Activated CD4-positive, CD25-positive, alpha-beta regulatory T cell (primary cell): ENCODE measurements around the gene FBXO34.
"Not testable (repeated sequence)": the region's sequence is repeated elsewhere in the genome, so short reads cannot be mapped to it uniquely, and the experiment has no call there.

Experiments
- DNase-seq, 4 experiments: peaks; one replicate each; lab custom pipeline; 2025; lab: John Stamatoyannopoulos, UW

Gene FBXO34

DNA sequence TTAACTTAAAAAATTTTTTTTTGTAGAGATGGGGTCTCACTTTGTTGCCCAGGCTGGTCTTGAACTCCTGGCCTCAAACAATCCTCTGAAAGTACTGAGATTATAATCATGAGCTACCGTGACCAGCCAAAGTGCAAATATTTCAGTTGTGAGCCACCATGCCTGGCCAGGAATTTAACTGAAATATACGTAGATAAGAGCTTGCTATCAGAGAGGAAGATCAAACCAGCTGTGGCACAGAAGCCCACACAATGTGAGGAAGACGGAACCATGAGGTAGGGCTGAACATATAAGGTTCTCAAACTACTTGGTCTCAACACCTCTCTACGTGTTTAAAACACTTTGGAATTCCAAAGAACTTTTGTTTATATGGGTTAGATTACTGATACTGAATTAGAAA lies 111.3 kb downstream of the FBXO34 start:
- DNase-seq: no peak

DNA sequence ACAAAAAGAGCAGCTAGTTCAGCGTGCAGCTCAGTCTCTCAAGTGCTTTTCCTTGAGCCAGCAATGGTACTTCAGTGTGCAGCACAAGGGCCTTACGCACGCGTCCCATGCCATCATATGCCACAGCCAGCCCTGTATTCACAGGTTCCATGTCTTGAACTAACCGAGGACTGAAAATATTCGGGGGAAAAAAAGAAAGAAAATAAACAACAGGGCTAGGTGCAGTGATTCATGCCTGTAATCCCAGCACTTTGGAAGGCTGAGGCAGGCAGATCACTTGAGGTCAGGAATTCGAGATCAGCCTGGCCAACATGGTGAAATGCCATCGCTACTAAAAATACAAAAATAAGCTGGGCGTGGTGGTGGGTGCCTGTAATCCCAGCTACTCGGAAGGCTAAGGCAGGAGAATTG lies 111.8 kb downstream of the FBXO34 start:
- DNase-seq: not testable (repeated sequence)

DNA sequence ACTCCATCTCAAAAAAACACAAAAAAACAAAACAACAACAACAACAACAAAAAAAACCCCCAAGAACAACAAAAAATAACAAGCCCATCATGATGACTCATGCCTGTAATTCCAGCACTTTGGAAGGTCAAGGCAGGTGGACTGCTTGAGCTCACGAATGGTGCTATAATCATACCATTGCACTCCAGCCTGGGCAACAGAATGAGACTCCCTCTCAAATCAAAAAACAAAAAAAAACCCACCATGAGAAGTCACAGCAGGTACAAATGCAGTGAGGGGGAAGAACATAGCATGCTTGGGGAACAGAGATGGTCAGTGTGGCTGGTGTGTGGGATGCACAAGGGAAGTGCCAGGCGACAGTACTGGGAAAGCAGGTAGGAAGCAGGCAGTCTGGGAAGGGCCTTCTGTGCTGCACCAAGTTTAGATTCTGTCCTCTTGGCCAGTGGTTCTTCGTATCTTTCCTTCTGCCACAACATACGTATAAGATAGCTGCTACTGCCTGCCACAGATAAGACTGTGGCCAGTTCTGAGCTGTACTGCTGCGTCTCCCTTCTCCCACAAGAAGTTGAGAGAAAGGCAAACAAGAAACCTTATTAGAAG lies 112.4 kb downstream of the FBXO34 start:
- DNase-seq: no peak

- DNase-seq: no peak
Observed at GRCh38 chr14:55384536-55384935, 113.3 kb downstream of the FBXO34 start.

DNA sequence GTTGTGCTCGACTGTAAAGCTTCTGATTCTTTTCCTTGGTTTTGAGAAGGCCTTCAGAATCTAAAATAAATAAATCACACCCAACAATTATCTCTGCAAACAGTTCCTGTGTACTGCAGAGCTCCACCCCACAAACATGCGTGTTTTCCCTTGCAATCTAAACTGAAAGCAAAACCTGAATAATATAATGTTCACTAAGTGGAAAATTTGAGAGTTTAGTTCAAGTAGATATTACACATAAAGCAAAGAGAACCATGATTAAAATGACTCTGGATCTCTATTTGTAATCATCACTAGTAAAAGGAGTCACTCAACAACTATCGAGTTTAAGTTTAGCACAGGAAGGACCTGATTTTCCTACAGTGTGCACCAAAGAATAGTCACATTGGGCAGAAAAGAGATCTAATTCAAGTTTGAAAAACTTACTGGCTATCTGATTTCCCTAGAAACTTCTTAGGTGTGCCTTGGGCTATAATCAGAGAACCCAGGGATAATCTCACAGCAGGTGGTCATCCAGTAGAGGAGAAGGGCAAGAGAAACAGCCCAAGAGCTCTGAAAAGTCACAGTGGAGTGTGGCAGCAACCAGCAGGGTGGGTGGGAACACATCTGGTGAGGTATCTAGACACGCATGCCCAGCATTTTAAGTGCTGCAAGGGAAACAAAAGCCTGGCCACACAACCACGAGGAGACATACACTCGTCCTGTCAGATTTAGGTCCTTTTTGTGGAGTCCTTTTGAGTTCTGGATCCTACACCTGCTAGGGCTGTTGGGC lies 115.0 kb downstream of the FBXO34 start:
- DNase-seq: no peak

DNA sequence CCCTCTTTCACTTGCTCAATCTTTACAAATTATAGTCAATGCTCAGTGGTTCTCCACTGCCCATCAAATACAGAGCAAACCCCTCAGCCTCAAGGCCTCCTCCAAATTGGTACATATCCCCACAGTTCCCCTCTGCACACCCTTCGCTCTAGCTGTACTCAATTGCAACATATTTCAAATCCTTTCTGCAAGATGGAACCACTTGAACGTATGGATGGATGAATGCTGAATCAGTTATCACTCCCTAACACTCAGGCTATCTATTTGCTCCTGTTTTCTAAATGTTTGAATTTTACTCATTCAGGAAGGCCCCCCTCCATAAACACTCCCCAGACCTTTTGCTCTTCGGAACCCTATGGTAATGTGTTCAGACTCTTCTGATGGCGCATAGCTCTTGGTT lies 115.9 kb downstream of the FBXO34 start:
- DNase-seq: no peak

DNA sequence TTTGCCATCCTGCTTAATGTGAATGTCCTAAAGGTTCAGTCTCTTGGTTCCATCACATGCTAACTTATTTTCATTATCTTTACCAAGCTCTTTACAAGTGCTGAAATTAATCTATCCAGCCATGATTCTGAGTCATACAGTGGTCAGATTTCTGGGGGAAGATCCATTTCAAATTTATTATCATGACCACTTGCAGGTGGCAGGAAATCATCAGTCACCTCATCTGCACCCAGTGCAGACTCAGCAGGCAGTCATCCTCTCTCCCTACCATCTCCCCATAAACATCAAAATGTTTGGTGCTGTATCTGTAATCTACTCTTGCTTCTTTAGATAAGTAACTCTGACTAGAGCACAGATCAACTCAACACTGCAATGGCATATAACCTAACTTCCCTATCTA lies 116.9 kb downstream of the FBXO34 start:
- no peak for DNase-seq

- no peak for DNase-seq
Observed at GRCh38 chr14:55389330-55389729, 118.1 kb downstream of the FBXO34 start.

DNA sequence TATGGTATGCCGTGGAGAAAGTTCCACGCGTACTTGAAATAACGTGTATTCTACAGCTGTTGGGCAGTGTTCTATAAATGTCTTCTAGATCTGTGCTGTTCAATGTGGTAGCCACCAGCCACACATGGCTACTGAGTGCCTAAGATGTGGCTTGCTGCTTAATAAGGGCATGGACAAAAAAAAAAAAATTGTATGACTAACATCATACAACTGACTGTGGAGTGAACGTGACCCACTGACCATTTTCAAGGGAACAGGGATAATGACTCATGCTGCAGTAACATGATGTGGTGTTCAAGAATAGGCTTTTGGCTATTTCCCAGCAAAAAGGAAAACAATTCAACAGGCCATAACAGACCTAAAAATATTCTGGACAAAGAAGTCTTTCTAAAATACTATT lies 127.5 kb downstream of the FBXO34 start:
- DNase-seq: no peak

- no peak for DNase-seq
Observed at GRCh38 chr14:55399183-55399582, 128.0 kb downstream of the FBXO34 start.

DNA sequence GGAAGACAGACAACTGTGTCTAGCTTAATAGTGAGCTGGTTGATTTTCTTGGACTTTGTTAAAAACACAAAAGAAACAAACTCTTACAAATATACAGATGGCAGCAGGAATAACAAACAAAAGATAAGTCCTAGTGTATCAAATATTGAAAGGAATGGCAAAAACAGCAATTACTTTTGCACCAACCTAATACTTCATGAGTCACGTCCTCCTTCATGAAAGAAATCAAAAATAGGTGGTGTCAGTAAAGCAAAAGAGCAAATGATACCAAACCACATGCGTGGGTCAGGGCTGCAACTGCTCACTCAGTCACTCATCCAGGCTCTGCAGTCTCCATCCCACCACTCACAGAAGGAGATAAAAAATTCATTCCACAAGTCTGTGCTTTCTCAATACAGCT lies 128.6 kb downstream of the FBXO34 start:
- DNase-seq: no peak

DNA sequence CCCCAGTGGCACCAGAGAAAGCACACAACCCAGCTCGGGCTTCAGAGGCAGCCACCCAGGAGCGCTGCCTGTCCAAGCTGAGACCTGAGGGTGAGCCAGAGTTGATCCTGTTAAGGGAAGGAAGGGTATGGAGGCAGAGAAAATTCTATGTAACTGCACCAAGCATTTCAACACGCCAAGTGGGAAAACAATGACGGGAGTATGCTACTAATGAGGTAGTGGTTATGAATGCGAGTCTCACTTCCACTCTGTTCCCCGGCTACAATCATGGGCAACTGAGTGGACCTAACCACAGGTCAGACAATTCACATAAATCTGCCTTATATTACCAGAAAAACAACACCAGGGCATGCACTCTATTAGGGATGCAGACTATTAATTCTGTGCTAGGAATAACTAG lies 130.5 kb downstream of the FBXO34 start:
- no peak for DNase-seq
